Transverse colon (tissue), 3 donors: ENCODE data around the gene PYROXD2.
A peak's percentile ranks its signal among the peaks of the same experiment; 100 is the strongest.

Experiments
- EP300 ChIP-seq: sonication (generic); formaldehyde crosslinking; IDR thresholded peaks from one replicate; pipeline ENCODE4 v1.6.1; 2017; ENCODE audit warnings: antibody characterized with exemption, low read depth
- POLR2A ChIP-seq: fragments of 450-650 bp; IDR thresholded peaks from one replicate; pipeline ENCODE4 v1.6.1; 2016; ENCODE audit warnings: antibody characterized with exemption, mild to moderate bottlenecking, moderate library complexity
- TF ChIP-seq, protein P1 (sequence below), 5 experiments: fragments of 200-600 bp in 3 of 5; fragments of 450-650 bp in 2 of 5; sonication (generic) in 3 of 5; IDR thresholded peaks; 1 replicate in 2 of 5; 2 replicates in 3 of 5; pipeline ENCODE4 v1.5.1; 2016 to 2017; ENCODE audit warnings: antibody characterized with exemption in 5 of 5, inconsistent platforms in 3 of 5, mild to moderate bottlenecking in 2 of 5, moderate library complexity in 1 of 5

DNA sequence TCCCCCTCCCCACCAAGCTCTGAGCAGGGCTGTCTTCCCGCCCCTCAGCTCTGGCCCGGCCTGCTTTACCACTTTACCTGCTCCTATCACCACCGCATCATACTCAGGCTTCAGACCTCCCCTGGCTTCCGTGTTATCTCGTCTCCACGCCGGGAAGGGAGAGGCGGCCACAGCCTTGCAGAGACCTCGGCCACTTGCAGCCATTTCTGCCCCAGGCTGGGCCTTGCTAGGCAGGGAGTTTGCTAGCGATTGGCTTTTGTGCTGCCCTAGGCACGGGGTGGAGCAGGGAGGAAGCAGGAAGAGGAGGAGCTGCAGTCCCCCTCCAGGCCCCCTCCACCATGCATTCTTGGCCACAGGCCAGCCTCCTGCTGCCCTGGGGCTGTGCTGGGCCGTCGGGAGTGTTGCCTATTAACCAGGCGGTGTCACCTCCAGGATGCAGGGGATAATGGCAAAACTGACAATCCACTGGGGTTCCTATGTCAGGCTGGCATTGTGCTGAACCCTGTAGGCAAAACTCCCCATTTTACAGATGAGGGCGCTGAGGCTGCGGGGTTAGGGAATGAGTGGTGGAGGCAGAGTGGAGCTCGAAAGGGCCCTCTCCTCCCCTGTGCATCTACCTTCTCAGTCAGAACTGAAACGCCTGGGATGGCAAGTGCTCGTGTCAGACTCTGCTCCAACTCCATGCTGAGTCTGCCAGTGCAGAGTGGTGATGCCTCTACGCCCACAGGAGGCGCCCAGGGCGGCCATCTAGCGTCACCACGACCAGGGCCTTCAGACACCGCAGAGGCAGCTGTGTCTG, at the start of gene PYROXD2:
- TF ChIP-seq, protein P1, sequence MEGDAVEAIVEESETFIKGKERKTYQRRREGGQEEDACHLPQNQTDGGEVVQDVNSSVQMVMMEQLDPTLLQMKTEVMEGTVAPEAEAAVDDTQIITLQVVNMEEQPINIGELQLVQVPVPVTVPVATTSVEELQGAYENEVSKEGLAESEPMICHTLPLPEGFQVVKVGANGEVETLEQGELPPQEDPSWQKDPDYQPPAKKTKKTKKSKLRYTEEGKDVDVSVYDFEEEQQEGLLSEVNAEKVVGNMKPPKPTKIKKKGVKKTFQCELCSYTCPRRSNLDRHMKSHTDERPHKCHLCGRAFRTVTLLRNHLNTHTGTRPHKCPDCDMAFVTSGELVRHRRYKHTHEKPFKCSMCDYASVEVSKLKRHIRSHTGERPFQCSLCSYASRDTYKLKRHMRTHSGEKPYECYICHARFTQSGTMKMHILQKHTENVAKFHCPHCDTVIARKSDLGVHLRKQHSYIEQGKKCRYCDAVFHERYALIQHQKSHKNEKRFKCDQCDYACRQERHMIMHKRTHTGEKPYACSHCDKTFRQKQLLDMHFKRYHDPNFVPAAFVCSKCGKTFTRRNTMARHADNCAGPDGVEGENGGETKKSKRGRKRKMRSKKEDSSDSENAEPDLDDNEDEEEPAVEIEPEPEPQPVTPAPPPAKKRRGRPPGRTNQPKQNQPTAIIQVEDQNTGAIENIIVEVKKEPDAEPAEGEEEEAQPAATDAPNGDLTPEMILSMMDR (IDR thresholded peaks at IDR 0.05): no peak
- no peak for TF ChIP-seq EP300
- TF ChIP-seq POLR2A: peak; percentile 90
